CD4-positive, alpha-beta T cell (primary cell): ENCODE results near the gene PDGFA. TPM values are rescaled to one million over a fixed set of nuclear protein-coding genes. Genes with fewer than 3 reads are reported as not detected.

Source experiments
- ATAC-seq: fragments of 200-7000 bp; cut with Tn5 transposase; one replicate; pipeline ENCODE4 v1.10.0; 2022; ENCODE audit warnings: mild to moderate bottlenecking; ENCODE audit not compliant: poor library complexity
- CTCF ChIA-PET: fragments of 350-600 bp; sonication (Branson Sonifier 250); formaldehyde crosslinking; loops from one replicate; lab custom pipeline; 2021; ENCODE audit warnings: antibody characterized with exemption, inconsistent platforms; lab: Charles Lee
- POLR2A ChIA-PET: fragments of 350-600 bp; sonication (Branson Sonifier 250); formaldehyde crosslinking; loops from one replicate; lab custom pipeline; 2021; ENCODE audit warnings: antibody characterized with exemption, inconsistent platforms; lab: Charles Lee
- DNase-seq, 14 experiments: peaks; one replicate each; pipeline ENCODE4 v3.0.0-alpha.2; 2013 to 2020; ENCODE audit warnings: mixed read lengths in 2 of 14
- H3K27ac ChIP-seq, 2 donors: one replicate each; pipeline versions ENCODE4 v1.5.1 to v1.7.0; 2013; ENCODE audit warnings: low read length in 2 of 2, low read depth in 1 of 2, mild to moderate bottlenecking in 1 of 2
- H3K27me3 ChIP-seq, 2 experiments: 1 replicate in 1 of 2; 2 replicates in 1 of 2; pipeline versions ENCODE4 v1.6.1 to v1.7.0; 2013; ENCODE audit warnings: low read length in 2 of 2, control low read depth in 1 of 2, mild to moderate bottlenecking in 1 of 2, moderate library complexity in 1 of 2; ENCODE audit not compliant: insufficient read depth in 2 of 2, control insufficient read depth in 1 of 2
- H3K36me3 ChIP-seq: one replicate; pipeline ENCODE4 v1.6.1; 2013; ENCODE audit warnings: low read length, control low read depth; ENCODE audit not compliant: insufficient read depth
- H3K4me1 ChIP-seq: one replicate; pipeline ENCODE4 v1.6.1; 2013; ENCODE audit warnings: low read length, control low read depth; ENCODE audit not compliant: insufficient read depth
- H3K4me3 ChIP-seq: one replicate; pipeline ENCODE4 v1.5.1; 2013; ENCODE audit warnings: mild to moderate bottlenecking, low read length, moderate library complexity
- H3K9me3 ChIP-seq, 2 experiments: 1 replicate in 1 of 2; 2 replicates in 1 of 2; pipeline versions ENCODE4 v1.6.1 to v1.7.0; 2013; ENCODE audit warnings: low read length in 2 of 2, mild to moderate bottlenecking in 2 of 2, control low read depth in 1 of 2, moderate library complexity in 1 of 2; ENCODE audit not compliant: control insufficient read depth in 1 of 2, insufficient read depth in 1 of 2
- H3K27ac Mint-ChIP-seq: one replicate; pipeline ENCODE4 v1.8.0; 2020; ENCODE audit warnings: mixed read lengths
- H3K27me3 Mint-ChIP-seq: one replicate; pipeline ENCODE4 v1.8.0; 2021; ENCODE audit warnings: mixed read lengths
- H3K36me3 Mint-ChIP-seq: one replicate; pipeline ENCODE4 v1.8.0; 2021; ENCODE audit warnings: low read depth, mixed read lengths
- H3K4me1 Mint-ChIP-seq: one replicate; pipeline ENCODE4 v1.8.0; 2021; ENCODE audit warnings: low read depth, mixed read lengths
- H3K4me3 Mint-ChIP-seq: one replicate; pipeline ENCODE4 v1.8.0; 2020; ENCODE audit warnings: mild to moderate bottlenecking, mixed read lengths
- H3K9me3 Mint-ChIP-seq: one replicate; pipeline ENCODE4 v1.8.0; 2020; ENCODE audit warnings: mixed read lengths
- CTCF ChIP-seq: fragments of 200-600 bp; IDR thresholded peaks from one replicate; pipeline ENCODE4 v1.8.0; 2022; ENCODE audit warnings: antibody characterized with exemption, mild to moderate bottlenecking
- intact Hi-C, 2 experiments: fragments of 100-400 bp; cut with DNase I in 1 of 2; cut with micrococcal nuclease in 1 of 2; formaldehyde crosslinking; loops; one replicate each; pipeline versions ENCODE4 v1.15.1 to v1.9.0; 2023 to 2025; cut with DNase I, micrococcal nuclease
- total RNA-seq, 174 experiments: library from RNA in 2 of 174; stranded (reverse) in 2 of 174; gene quantifications; one replicate each; pipeline ENCODE4 v1.2.3 and lab custom pipeline; 2021 to 2026

PDGFA gene
- total RNA-seq, 2 experiments from 2014 or later: 0.55 to 0.70 TPM

DNA sequence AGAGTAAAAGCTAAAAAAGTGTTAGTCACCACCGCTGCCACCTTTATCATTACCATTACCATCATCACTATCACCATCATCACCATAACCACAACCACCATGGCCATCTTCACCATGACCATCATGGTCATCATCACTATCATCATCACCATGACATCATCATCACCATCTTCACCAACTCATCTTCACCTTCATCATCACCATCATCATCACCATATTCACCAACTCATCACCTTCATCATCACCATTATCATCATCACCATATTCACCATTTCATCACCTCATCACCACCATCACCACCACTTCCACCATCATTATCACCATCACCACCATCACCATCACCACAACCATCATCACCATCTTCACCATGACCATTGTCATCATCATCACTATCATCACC, 46.5 kb upstream of the PDGFA start:
- Mint-ChIP-seq H3K27me3 (no peaks in the 10 kb centered on the region), H3K4me1 (no peaks in the 10 kb centered on the region), H3K4me3 (no peak overlapping the region), H3K36me3 (no peaks in the 10 kb centered on the region), H3K9me3 (no peaks in the 10 kb centered on the region), H3K27ac (no peak overlapping the region)
- no peak for TF ChIP-seq CTCF
- H3K27ac ChIP-seq: no peak overlapping the region
- ChIA-PET POLR2A (no interaction called here), CTCF (no interaction called here)
- ATAC-seq: no peak
- no peaks in the 10 kb centered on the region for H3K27me3 ChIP-seq
- H3K4me1 ChIP-seq: no peaks in the 10 kb centered on the region
- intact Hi-C loops: no loop called here
- H3K9me3 ChIP-seq: peaks cover 0 to 18% of the 10 kb centered on the region in 2 experiments
- no peak for DNase-seq
- H3K4me3 ChIP-seq: no peak overlapping the region
- H3K36me3 ChIP-seq: no peaks in the 10 kb centered on the region

DNA sequence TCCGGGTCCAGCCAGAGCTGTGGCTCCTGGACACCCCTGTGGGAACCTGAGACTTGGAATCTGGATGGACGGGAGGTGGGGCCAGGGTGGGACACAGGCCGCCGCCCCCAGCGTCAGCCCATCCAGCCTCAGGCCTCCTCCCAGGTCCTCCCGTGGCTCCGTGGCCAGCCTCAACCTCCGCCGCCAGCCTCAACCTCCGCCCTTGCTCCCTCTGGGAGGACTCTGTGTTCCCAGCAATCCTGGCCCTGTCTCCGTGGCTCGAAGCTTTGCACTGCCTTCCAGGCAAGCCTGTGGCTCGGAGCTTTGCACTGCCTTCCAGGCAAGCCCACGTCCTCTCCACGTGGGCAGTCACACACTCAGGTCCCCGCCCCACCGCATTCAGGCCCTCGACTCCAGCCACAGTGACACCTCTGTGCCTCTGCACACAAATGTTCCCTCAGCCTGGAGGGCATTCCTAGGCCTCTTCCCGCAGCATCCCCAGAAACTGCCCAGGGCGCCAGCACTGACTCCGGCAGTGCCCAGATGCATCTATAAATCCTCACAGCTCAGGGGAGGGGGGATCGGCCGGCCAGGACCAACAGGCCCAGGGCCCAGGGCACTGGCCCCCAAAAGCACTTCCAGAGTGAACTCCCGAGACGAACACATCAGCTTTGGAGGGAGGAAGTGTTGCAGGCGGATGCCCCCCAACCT, 44.7 kb upstream of the PDGFA start:
- ChIA-PET CTCF (no interaction called here), POLR2A (no interaction called here)
- Mint-ChIP-seq H3K36me3 (no peaks in the 10 kb centered on the region), H3K27ac (no peak overlapping the region), H3K9me3 (no peaks in the 10 kb centered on the region), H3K4me3 (no peak overlapping the region), H3K27me3 (no peaks in the 10 kb centered on the region), H3K4me1 (no peaks in the 10 kb centered on the region)
- no peaks in the 10 kb centered on the region for H3K36me3 ChIP-seq
- H3K4me1 ChIP-seq: no peaks in the 10 kb centered on the region
- H3K9me3 ChIP-seq: peaks cover 0 to 12% of the 10 kb centered on the region in 2 experiments
- intact Hi-C loops: no loop called here
- ATAC-seq: no peak
- no peak for DNase-seq
- no peak for TF ChIP-seq CTCF
- no peak overlapping the region for H3K27ac ChIP-seq
- no peak overlapping the region for H3K4me3 ChIP-seq
- H3K27me3 ChIP-seq: no peaks in the 10 kb centered on the region

DNA sequence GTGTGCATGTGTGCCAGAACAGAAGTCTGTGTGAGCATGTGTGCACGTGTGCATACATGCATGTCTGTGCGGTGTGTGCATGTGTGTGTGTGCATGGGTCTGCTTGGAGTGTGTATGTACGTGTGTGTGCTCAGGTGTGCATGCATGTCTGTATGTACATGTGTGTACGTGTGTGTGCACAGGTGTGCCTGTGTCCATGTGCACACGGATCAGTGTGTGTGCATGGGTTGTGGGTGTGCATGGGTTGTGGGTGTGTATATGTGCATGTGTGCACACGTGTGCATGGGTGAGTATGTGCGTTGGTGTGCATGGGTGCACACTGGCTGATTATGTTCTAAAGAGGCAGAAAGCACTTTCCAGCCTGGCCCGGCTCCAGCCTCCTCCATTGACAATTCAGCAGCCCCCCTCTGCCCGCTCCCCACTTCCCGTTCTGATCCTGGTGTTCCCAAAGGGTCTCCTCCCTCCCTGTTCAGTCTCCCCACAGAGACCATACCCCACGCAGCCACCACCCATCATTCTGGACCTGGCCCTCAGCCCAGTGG, 44.1 kb upstream of the PDGFA start:
- ATAC-seq: no peak
- H3K4me3 ChIP-seq: no peak overlapping the region
- Mint-ChIP-seq H3K4me3 (no peak overlapping the region), H3K9me3 (no peaks in the 10 kb centered on the region), H3K27me3 (no peaks in the 10 kb centered on the region), H3K27ac (no peak overlapping the region), H3K4me1 (no peaks in the 10 kb centered on the region), H3K36me3 (no peaks in the 10 kb centered on the region)
- no peak for TF ChIP-seq CTCF
- H3K27ac ChIP-seq: no peak overlapping the region
- no peaks in the 10 kb centered on the region for H3K27me3 ChIP-seq
- ChIA-PET POLR2A (no interaction called here), CTCF (no interaction called here)
- H3K9me3 ChIP-seq: peaks cover 0 to 8% of the 10 kb centered on the region in 2 experiments
- no peak for DNase-seq
- intact Hi-C loops: no loop called here
- H3K4me1 ChIP-seq: no peaks in the 10 kb centered on the region
- H3K36me3 ChIP-seq: no peaks in the 10 kb centered on the region
